Activated CD4-positive, alpha-beta T cell treated with anti-CD3 and anti-CD28 coated beads, Interleukin-2, amount 10 ng/mL, durations not matched to agents 24 days and 14 days (primary cell): Measurements from ENCODE around the gene ALS2CL. TPM values are rescaled to one million over a fixed set of nuclear protein-coding genes. Genes with fewer than 3 reads are reported as not detected.

Source experiments
- DNase-seq: peaks from one replicate; pipeline ENCODE4 v3.0.0; 2022
- H3K27ac Mint-ChIP-seq: one replicate; pipeline ENCODE4 v1.8.0; 2022; ENCODE audit warnings: mild to moderate bottlenecking, mixed read lengths
- H3K27me3 Mint-ChIP-seq: one replicate; pipeline ENCODE4 v1.8.0; 2022; ENCODE audit warnings: mixed read lengths
- H3K36me3 Mint-ChIP-seq: one replicate; pipeline ENCODE4 v1.8.0; 2022; ENCODE audit warnings: low read depth, mild to moderate bottlenecking, mixed read lengths
- H3K4me1 Mint-ChIP-seq: one replicate; pipeline ENCODE4 v1.8.0; 2021; ENCODE audit warnings: mixed read lengths
- H3K4me3 Mint-ChIP-seq: one replicate; pipeline ENCODE4 v1.8.0; 2022; ENCODE audit warnings: mild to moderate bottlenecking, moderate library complexity, mixed read lengths
- H3K9me3 Mint-ChIP-seq: one replicate; pipeline ENCODE4 v1.8.0; 2021; ENCODE audit warnings: mixed read lengths
- intact Hi-C: fragments of 100-400 bp; cut with micrococcal nuclease; formaldehyde crosslinking; loops from one replicate; pipeline ENCODE4 v1.15.1; 2023
- total RNA-seq: library from RNA; stranded (reverse); gene quantifications from 2 replicates; pipeline ENCODE4 v1.2.3, GENCODE V29; 2022

Gene ALS2CL
- total RNA-seq, 1 donor from 2014 or later: 0.47 TPM

- H3K4me1 Mint-ChIP-seq: no peaks in the 10 kb centered on the region
- no peak overlapping the region for H3K27ac Mint-ChIP-seq
- no peak overlapping the region for H3K4me3 Mint-ChIP-seq
- intact Hi-C loops: no loop called here
- DNase-seq: no peak
- H3K27me3 Mint-ChIP-seq: peaks cover 36% of the 10 kb centered on the region
- no peaks in the 10 kb centered on the region for H3K36me3 Mint-ChIP-seq
- H3K9me3 Mint-ChIP-seq: peaks cover 4% of the 10 kb centered on the region
Measured at GRCh38 chr3:46643701-46644100, 49.8 kb downstream of the ALS2CL start.

- intact Hi-C loops: no loop called here
- H3K27ac Mint-ChIP-seq: no peak overlapping the region
- no peaks in the 10 kb centered on the region for H3K4me1 Mint-ChIP-seq
- H3K4me3 Mint-ChIP-seq: no peak overlapping the region
- H3K27me3 Mint-ChIP-seq: peaks cover 36% of the 10 kb centered on the region
- no peaks in the 10 kb centered on the region for H3K36me3 Mint-ChIP-seq
- peaks cover 4% of the 10 kb centered on the region for H3K9me3 Mint-ChIP-seq
- no peak for DNase-seq
Measured at GRCh38 chr3:46642971-46643370, 50.5 kb downstream of the ALS2CL start.

GRCh38 chr3:46640927-46641326, 52.6 kb downstream of the ALS2CL start:
- peaks cover 31% of the 10 kb centered on the region for H3K27me3 Mint-ChIP-seq
- DNase-seq: no peak
- H3K9me3 Mint-ChIP-seq: peaks cover 4% of the 10 kb centered on the region
- intact Hi-C loops: no loop called here
- H3K27ac Mint-ChIP-seq: no peak overlapping the region
- no peaks in the 10 kb centered on the region for H3K36me3 Mint-ChIP-seq
- H3K4me1 Mint-ChIP-seq: no peaks in the 10 kb centered on the region
- H3K4me3 Mint-ChIP-seq: no peak overlapping the region

- Mint-ChIP-seq H3K27ac (no peak overlapping the region), H3K27me3 (peaks cover 30% of the 10 kb centered on the region), H3K36me3 (no peaks in the 10 kb centered on the region), H3K9me3 (peaks cover 4% of the 10 kb centered on the region), H3K4me3 (no peak overlapping the region), H3K4me1 (peaks cover 5% of the 10 kb centered on the region)
- intact Hi-C loops: no loop called here
- no peak for DNase-seq
Measured at GRCh38 chr3:46639221-46639620, 54.3 kb downstream of the ALS2CL start.

GRCh38 chr3:46634856-46635255, 58.6 kb downstream of the ALS2CL start:
- no peak for DNase-seq
- H3K4me3 Mint-ChIP-seq: no peak overlapping the region
- no peaks in the 10 kb centered on the region for H3K36me3 Mint-ChIP-seq
- peaks cover 4% of the 10 kb centered on the region for H3K9me3 Mint-ChIP-seq
- H3K27me3 Mint-ChIP-seq: peaks cover 6% of the 10 kb centered on the region
- H3K4me1 Mint-ChIP-seq: peaks cover 9% of the 10 kb centered on the region
- intact Hi-C loops: no loop called here
- no peak overlapping the region for H3K27ac Mint-ChIP-seq

GRCh38 chr3:46632792-46633191, 60.7 kb downstream of the ALS2CL start:
- DNase-seq: no peak
- H3K36me3 Mint-ChIP-seq: no peaks in the 10 kb centered on the region
- H3K27ac Mint-ChIP-seq: no peak overlapping the region
- H3K4me3 Mint-ChIP-seq: no peak overlapping the region
- intact Hi-C loops: no loop called here
- H3K4me1 Mint-ChIP-seq: peaks cover 17% of the 10 kb centered on the region
- H3K9me3 Mint-ChIP-seq: no peaks in the 10 kb centered on the region
- peaks cover 4% of the 10 kb centered on the region for H3K27me3 Mint-ChIP-seq

GRCh38 chr3:46629551-46630517, 63.6 kb downstream of the ALS2CL start:
- DNase-seq: peak; percentile 93
- H3K27me3 Mint-ChIP-seq: peaks cover 4% of the 10 kb centered on the region
- intact Hi-C loops: loop anchor here (1.0 kb wide), 1 partner anchor 142 kb away; no protein-coding TSS in a partner anchor
- H3K36me3 Mint-ChIP-seq: no peaks in the 10 kb centered on the region
- H3K4me3 Mint-ChIP-seq: peak overlapping the region; percentile 66
- no peaks in the 10 kb centered on the region for H3K9me3 Mint-ChIP-seq
- peaks cover 16% of the 10 kb centered on the region for H3K4me1 Mint-ChIP-seq
- H3K27ac Mint-ChIP-seq: peak overlapping the region; percentile 46

GRCh38 chr3:46628901-46629369, 64.5 kb downstream of the ALS2CL start:
- Mint-ChIP-seq H3K9me3 (no peaks in the 10 kb centered on the region), H3K27me3 (peaks cover 5% of the 10 kb centered on the region)

GRCh38 chr3:46627078-46627477, 66.4 kb downstream of the ALS2CL start:
- DNase-seq: no peak
- H3K4me1 Mint-ChIP-seq: peaks cover 12% of the 10 kb centered on the region
- no peak overlapping the region for H3K27ac Mint-ChIP-seq
- peaks cover 11% of the 10 kb centered on the region for H3K27me3 Mint-ChIP-seq
- intact Hi-C loops: no loop called here
- H3K36me3 Mint-ChIP-seq: no peaks in the 10 kb centered on the region
- H3K9me3 Mint-ChIP-seq: no peaks in the 10 kb centered on the region
- no peak overlapping the region for H3K4me3 Mint-ChIP-seq

More at GRCh38 chr3:46628901-46629369, 64.5 kb downstream of the ALS2CL start:
- intact Hi-C loops: no loop called here
- peak overlapping the region; percentile 66 for H3K4me3 Mint-ChIP-seq
- H3K36me3 Mint-ChIP-seq: no peaks in the 10 kb centered on the region
- H3K27ac Mint-ChIP-seq: peak overlapping the region; percentile 46
- no peak for DNase-seq
- H3K4me1 Mint-ChIP-seq: peaks cover 12% of the 10 kb centered on the region

- Mint-ChIP-seq H3K4me1 (peaks cover 12% of the 10 kb centered on the region), H3K9me3 (no peaks in the 10 kb centered on the region), H3K36me3 (no peaks in the 10 kb centered on the region), H3K4me3 (no peak overlapping the region), H3K27me3 (peaks cover 15% of the 10 kb centered on the region), H3K27ac (no peak overlapping the region)
- no peak for DNase-seq
- intact Hi-C loops: no loop called here
Measured at GRCh38 chr3:46626039-46626438, 67.4 kb downstream of the ALS2CL start.

- Mint-ChIP-seq H3K36me3 (no peaks in the 10 kb centered on the region), H3K27me3 (peaks cover 21% of the 10 kb centered on the region), H3K4me3 (no peak overlapping the region), H3K4me1 (peaks cover 9% of the 10 kb centered on the region), H3K9me3 (no peaks in the 10 kb centered on the region), H3K27ac (no peak overlapping the region)
- DNase-seq: no peak
- intact Hi-C loops: no loop called here
Measured at GRCh38 chr3:46624975-46625490, 68.4 kb downstream of the ALS2CL start.

- DNase-seq: no peak
- no peaks in the 10 kb centered on the region for H3K36me3 Mint-ChIP-seq
- H3K4me1 Mint-ChIP-seq: peaks cover 5% of the 10 kb centered on the region
- intact Hi-C loops: no loop called here
- H3K9me3 Mint-ChIP-seq: no peaks in the 10 kb centered on the region
- H3K27me3 Mint-ChIP-seq: peaks cover 24% of the 10 kb centered on the region
- H3K4me3 Mint-ChIP-seq: no peak overlapping the region
- H3K27ac Mint-ChIP-seq: no peak overlapping the region
Measured at GRCh38 chr3:46624533-46624932, 68.9 kb downstream of the ALS2CL start.

GRCh38 chr3:46619845-46620778, 73.4 kb downstream of the ALS2CL start:
- Mint-ChIP-seq H3K27ac (no peak overlapping the region), H3K27me3 (peaks cover 42% of the 10 kb centered on the region), H3K4me1 (no peaks in the 10 kb centered on the region), H3K9me3 (no peaks in the 10 kb centered on the region), H3K36me3 (no peaks in the 10 kb centered on the region), H3K4me3 (no peak overlapping the region)
- intact Hi-C loops: no loop called here
- DNase-seq: no peak
